ENCODE data around the gene LRCH1.

- TF ChIP-seq POLR2A (IDR thresholded peaks at IDR 0.05): no peak
- TF ChIP-seq, protein P1, sequence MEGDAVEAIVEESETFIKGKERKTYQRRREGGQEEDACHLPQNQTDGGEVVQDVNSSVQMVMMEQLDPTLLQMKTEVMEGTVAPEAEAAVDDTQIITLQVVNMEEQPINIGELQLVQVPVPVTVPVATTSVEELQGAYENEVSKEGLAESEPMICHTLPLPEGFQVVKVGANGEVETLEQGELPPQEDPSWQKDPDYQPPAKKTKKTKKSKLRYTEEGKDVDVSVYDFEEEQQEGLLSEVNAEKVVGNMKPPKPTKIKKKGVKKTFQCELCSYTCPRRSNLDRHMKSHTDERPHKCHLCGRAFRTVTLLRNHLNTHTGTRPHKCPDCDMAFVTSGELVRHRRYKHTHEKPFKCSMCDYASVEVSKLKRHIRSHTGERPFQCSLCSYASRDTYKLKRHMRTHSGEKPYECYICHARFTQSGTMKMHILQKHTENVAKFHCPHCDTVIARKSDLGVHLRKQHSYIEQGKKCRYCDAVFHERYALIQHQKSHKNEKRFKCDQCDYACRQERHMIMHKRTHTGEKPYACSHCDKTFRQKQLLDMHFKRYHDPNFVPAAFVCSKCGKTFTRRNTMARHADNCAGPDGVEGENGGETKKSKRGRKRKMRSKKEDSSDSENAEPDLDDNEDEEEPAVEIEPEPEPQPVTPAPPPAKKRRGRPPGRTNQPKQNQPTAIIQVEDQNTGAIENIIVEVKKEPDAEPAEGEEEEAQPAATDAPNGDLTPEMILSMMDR (IDR thresholded peaks at IDR 0.05): no peak
Measured at GRCh38 chr13:46757640-46758039, 204.7 kb downstream of the LRCH1 start.
